ENCODE data around the gene MRGPRX4.
A peak's percentile ranks its signal among the peaks of the same experiment; 100 is the strongest.
"Not testable (repeated sequence)": the region's sequence is repeated elsewhere in the genome, so short reads cannot be mapped to it uniquely, and the experiment has no call there.

MRGPRX4 gene

DNA sequence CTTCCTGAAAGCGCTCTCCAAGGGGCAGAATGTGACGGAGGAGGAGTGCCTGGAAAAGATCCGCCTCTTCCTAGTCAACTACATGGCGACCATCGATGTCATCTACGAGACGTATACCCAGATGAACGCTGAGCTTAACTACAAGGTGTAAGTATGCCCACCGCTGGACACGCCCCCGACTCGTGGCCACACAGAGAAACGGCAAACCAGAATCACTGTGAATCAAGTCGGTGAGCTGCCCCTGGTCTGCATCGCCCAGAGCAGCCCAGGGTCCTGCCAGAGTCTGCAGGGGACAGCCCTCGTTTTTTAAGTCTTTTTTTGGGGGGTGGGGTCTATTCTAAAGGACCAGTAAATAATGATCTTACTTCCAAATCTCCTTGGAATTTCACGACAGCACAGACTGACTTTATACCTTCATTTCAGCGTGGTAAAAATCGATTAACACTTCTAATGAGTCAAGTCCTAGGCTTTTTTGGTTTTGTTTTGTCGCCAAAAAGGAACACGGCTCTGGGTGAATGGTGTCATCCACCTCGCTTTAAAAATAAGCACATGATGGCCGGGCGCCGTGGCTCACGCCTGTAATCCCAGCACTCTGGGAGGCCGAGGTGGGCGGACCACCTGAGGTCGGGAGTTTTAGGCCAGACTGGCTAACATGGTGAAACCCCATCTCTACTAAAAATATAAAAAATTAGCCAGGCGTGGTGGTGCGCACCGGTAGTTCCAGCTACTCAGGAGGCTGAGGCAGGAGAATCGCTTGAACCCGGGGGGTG is 17.0 kb downstream of the MRGPRX4 start:
- not testable (repeated sequence) for H3K4me3 Mint-ChIP-seq; ATAC-seq; H3K36me3 Mint-ChIP-seq (ENCODE audit: low read depth); H3K27ac Mint-ChIP-seq; H3K4me1 Mint-ChIP-seq; DNase-seq; H3K9me3 Mint-ChIP-seq
- H3K27me3 Mint-ChIP-seq, result peaks cover 13% of the 10 kb centered on the region

DNA sequence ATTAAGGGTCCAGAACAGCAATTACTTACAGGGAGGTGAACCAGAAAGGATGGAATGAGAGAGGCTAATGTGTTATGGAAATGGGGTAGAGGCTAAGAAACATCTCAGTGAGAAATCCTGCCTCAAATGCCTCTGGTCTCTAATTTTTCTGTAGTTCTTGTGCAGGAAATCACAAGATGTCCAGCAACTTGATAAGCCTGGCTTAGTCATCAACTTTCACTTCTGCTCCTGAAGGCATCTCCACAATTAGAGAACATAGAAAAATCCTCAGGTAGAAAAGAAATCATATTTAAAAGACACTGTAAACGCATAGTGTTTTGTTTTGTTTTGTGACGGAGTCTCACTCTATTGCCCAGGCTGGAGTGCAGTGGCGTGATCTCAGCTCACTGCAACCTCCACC is 18.7 kb downstream of the MRGPRX4 start:
- Mint-ChIP-seq H3K4me3 (no peak overlapping the region), H3K27me3 (peaks cover 9% of the 10 kb centered on the region), H3K4me1 (no peaks in the 10 kb centered on the region), H3K27ac (no peak overlapping the region), H3K36me3 (ENCODE audit: low read depth) (no peaks in the 10 kb centered on the region), H3K9me3 (peaks cover 4% of the 10 kb centered on the region)
- DNase-seq (no peak), ATAC-seq (no peak)

DNA sequence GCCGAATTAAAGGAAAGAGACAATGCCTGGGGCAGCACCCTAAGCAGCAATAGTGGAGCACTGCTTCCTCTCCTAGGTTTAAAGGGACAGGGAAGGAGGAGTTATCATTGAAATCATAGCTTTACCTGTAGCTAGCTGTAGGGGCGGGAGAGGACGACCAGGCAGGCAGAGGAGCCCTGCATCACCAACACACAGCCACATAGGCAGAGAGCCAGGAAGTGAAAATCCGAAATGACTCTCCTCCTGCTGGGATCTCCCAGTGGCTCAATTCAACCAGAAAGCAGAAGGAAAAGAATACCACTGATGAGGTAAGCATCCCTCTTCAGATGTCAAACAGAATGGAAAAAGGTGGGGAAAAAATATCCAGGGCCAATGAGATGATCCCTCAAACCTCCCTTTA is 20.4 kb downstream of the MRGPRX4 start:
- no peaks in the 10 kb centered on the region for H3K36me3 Mint-ChIP-seq (ENCODE audit: low read depth)
- DNase-seq (no peak), ATAC-seq (no peak)
- H3K9me3 Mint-ChIP-seq, result no peaks in the 10 kb centered on the region
- no peaks in the 10 kb centered on the region for H3K4me1 Mint-ChIP-seq
- H3K4me3 Mint-ChIP-seq, result no peak overlapping the region
- peaks cover 8% of the 10 kb centered on the region for H3K27me3 Mint-ChIP-seq
- H3K27ac Mint-ChIP-seq, result no peak overlapping the region

DNA sequence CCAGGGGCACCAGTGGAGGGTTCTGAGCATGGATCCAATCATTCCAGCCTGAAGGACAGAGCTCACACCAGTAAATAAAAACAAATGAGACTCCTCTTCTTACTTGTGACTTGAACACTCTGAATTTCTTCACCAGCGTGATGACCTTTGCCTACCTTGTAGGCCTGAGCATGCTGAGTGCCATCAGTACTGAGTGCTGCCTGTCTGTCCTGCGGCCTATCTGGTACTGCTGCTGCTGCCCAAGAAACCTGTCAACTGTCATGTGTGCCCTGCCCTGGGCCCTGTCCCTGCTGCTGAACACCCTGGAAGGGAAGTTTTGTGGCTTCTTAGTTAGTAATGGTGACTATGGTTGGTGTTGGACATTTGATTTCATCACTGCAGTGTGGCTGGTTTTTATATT is 23.9 kb downstream of the MRGPRX4 start:
- Mint-ChIP-seq H3K27me3 (peaks cover 19% of the 10 kb centered on the region), H3K4me3 (no peak overlapping the region), H3K36me3 (ENCODE audit: low read depth) (no peaks in the 10 kb centered on the region), H3K9me3 (no peaks in the 10 kb centered on the region), H3K4me1 (no peaks in the 10 kb centered on the region), H3K27ac (no peak overlapping the region)
- DNase-seq (no peak), ATAC-seq (no peak)

DNA sequence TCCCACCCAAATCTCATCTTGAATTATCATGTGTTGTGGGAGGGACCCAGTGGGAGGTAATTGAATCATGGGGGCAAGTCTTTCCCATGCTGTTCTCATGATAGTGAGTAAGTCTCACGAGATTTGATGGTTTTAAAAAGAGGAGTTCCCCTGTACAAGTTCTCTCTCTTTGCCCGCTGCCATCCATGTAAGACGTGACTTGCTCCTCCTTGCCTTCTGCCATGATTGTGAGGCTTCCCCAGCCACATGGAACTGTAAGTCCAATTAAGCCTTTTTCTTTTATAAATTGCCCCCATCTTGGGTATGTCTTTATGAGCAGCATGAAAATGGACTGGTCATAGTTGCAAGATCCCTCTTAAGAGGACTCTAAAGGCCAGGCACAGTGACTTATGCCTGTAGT is 25.1 kb downstream of the MRGPRX4 start:
- H3K4me3 Mint-ChIP-seq, result not testable (repeated sequence)

DNA sequence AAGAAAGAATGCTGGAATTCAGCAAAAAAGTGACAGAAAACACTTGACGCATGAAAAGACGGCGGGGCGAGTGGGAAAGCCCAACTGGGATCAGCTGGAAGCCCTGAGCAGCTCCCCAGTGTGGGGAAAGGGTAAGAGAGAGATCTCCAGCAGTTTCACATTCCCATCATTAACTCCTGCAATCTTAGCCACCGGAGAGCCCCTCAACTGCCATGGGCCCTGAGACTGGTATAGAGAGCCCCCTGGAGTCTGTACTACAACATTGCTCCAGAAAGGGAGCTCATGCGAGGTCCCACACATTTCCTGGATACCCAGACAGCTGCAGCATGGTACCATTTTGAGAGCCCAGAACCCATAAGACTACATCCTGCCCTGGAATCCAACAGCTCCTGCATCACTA is 31.1 kb downstream of the MRGPRX4 start:
- no peak for DNase-seq
- H3K4me1 Mint-ChIP-seq, result no peaks in the 10 kb centered on the region
- H3K36me3 Mint-ChIP-seq (ENCODE audit: low read depth), result no peaks in the 10 kb centered on the region
- H3K27ac Mint-ChIP-seq, result no peak overlapping the region
- no peaks in the 10 kb centered on the region for H3K9me3 Mint-ChIP-seq
- peak; percentile 63 for ATAC-seq
- H3K27me3 Mint-ChIP-seq, result peaks cover 48% of the 10 kb centered on the region
- H3K4me3 Mint-ChIP-seq, result no peak overlapping the region

More for the DNA sequence above, 25.1 kb downstream of the MRGPRX4 start:
- H3K27me3 Mint-ChIP-seq, result peaks cover 19% of the 10 kb centered on the region
- DNase-seq; H3K9me3 Mint-ChIP-seq; H3K36me3 Mint-ChIP-seq (ENCODE audit: low read depth); ATAC-seq; H3K4me1 Mint-ChIP-seq; H3K27ac Mint-ChIP-seq: not testable (repeated sequence)

DNA sequence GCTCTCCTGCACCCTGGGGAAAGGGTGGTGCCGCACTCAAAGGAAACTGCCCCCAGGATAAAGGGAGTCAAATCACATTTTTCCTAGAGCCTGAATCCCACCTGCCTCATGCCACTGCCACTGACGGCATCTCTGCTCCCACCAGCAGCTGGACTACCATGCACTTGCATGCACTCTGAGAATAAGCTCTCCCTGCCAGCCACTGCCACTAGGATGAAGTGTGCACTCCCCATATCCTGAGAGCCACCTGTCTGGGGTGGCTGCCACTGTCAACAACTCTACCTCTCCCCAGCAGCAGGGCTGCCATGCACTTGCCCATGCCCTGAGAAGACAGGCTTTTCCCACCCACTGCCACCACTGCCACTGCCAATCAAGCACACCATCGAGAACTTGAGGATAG is 31.6 kb downstream of the MRGPRX4 start:
- no peaks in the 10 kb centered on the region for H3K9me3 Mint-ChIP-seq
- H3K4me1 Mint-ChIP-seq, result no peaks in the 10 kb centered on the region
- H3K27ac Mint-ChIP-seq, result no peak overlapping the region
- H3K36me3 Mint-ChIP-seq (ENCODE audit: low read depth), result no peaks in the 10 kb centered on the region
- DNase-seq (no peak), ATAC-seq (no peak)
- H3K4me3 Mint-ChIP-seq, result no peak overlapping the region
- H3K27me3 Mint-ChIP-seq, result peaks cover 51% of the 10 kb centered on the region

DNA sequence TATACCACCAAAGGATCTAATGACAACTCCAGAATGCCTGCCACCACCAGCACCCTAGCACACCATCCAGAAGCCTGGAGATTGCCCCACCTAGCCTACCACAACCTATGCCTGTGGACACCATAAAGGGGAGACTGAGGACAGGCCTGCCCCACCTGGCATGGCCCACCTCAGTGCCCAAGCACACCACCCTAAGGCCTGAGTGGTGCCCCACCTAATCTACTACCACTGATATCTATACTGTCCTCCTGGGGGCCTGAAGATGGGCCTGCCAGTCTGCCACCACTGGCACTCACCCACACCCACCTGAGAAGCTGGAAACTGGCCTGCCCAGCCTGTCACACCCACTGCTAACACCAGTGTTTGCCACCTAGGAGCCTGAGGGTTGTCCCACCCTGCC is 32.1 kb downstream of the MRGPRX4 start:
- Mint-ChIP-seq H3K27ac (no peak overlapping the region), H3K27me3 (peaks cover 55% of the 10 kb centered on the region), H3K36me3 (ENCODE audit: low read depth) (no peaks in the 10 kb centered on the region), H3K4me3 (no peak overlapping the region), H3K9me3 (no peaks in the 10 kb centered on the region), H3K4me1 (no peaks in the 10 kb centered on the region)
- ATAC-seq (no peak), DNase-seq (no peak)

DNA sequence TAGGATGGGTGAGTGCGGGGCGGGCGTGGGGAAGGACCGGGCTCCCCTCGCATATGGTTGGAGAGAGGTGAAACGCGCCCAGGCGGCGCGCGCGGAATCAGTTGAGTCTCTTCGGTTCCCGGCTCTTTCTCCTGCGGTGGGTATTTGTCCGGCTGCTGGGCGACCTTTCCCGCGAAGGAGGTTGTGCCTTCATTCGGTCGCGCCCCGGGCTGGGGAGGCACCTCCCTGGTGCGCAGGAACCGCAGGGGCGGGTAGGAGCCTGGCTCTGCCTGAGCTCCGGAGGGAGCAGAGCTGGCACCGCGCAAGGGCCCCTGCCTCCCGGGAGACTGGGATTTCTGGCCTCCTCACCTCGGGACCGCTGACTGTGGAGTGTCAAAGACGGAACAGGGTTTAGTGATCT is 36.4 kb downstream of the MRGPRX4 start:
- Mint-ChIP-seq H3K4me1 (no peaks in the 10 kb centered on the region), H3K4me3 (no peak overlapping the region), H3K36me3 (ENCODE audit: low read depth) (no peaks in the 10 kb centered on the region), H3K27me3 (peaks cover 52% of the 10 kb centered on the region), H3K9me3 (no peaks in the 10 kb centered on the region), H3K27ac (no peak overlapping the region)
- ATAC-seq, result no peak
- DNase-seq, result no peak

DNA sequence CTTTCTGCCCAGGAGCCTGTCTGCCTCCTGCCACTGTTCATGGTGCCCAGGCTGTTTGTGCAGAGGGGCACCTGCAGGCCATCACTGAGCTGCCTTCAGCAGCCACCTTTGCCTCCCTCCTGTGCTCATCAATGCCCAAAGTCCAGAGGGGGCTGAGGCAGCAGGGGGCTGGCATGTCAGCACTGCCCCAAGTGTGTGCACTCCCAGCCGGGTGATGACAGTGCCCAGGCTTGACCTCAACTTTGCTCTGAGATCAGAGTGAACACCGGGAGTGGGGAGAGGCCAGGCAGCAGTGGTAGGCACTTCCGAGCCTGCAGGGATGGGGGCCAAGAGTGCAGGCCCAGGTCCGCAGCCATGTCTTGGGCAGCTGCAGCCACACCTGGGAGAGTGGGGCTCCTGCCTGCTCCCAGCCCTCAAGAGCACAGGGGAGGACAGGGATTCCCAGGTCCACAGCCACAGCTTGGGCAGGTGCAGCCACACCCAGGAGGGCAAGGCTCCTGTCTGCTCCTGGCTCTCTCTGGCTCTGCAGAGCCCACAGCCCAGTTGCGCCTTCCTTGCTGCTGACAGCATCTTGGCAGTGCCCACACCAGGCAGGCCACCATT is 48.7 kb downstream of the MRGPRX4 start:
- H3K9me3 Mint-ChIP-seq, result no peaks in the 10 kb centered on the region

DNA sequence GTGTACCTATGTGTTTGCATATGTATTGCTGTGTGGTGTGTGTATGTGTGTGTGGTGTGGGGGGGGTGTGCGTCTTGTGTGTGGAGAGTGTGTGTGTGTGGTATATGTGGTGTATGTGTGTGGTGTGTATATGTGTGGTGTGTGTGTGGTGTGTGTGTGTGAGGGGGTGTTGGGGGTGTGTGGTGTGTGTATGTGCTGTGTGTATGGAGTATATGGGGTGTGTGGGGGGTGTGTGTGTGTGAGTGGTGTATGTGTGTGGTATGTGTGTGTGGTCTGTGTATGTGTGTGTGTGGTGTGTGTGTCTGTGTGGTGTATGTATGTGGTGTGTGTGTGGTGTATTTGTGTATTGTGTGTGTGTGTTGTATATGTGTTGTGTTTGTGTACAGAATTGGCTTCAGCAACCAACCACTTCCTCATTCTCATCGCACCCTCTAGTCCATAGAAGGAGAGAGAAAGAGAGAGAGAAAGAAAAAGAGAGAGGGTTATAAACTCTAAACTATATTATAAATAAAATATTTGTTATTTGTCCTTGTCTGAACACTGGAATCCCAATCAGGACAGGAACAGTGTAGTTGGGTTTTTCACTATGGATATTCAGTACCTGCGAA is 50.3 kb downstream of the MRGPRX4 start:
- no peak overlapping the region for H3K4me3 Mint-ChIP-seq
- peaks cover 2% of the 10 kb centered on the region for H3K27me3 Mint-ChIP-seq
- H3K4me1 Mint-ChIP-seq, result no peaks in the 10 kb centered on the region
- no peaks in the 10 kb centered on the region for H3K9me3 Mint-ChIP-seq
- no peak for ATAC-seq
- DNase-seq, result no peak
- H3K27ac Mint-ChIP-seq, result no peak overlapping the region
- no peaks in the 10 kb centered on the region for H3K36me3 Mint-ChIP-seq (ENCODE audit: low read depth)

More for the DNA sequence above, 48.7 kb downstream of the MRGPRX4 start:
- Mint-ChIP-seq H3K4me1 (no peaks in the 10 kb centered on the region), H3K36me3 (ENCODE audit: low read depth) (no peaks in the 10 kb centered on the region), H3K27ac (no peak overlapping the region), H3K27me3 (peaks cover 11% of the 10 kb centered on the region), H3K4me3 (no peak overlapping the region)
- ATAC-seq (no peak), DNase-seq (no peak)

Data from activated naive CD8-positive, alpha-beta T cell treated with anti-CD3 and anti-CD28 coated beads, Interleukin-2, amount 50 U/mL, for 24 hours (primary cell).